ES-I3 (cell line): ENCODE measurements around the gene METTL26.

Experiments used
- H3K36me3 ChIP-seq: 2 replicates; pipeline ENCODE4 v1.6.1; 2013; ENCODE audit warnings: mild to moderate bottlenecking, low read length, control low read depth, moderate library complexity; ENCODE audit not compliant: insufficient read depth
- H3K4me1 ChIP-seq: 2 replicates; pipeline ENCODE4 v1.6.1; 2013; ENCODE audit warnings: mild to moderate bottlenecking, control low read depth, low read length; ENCODE audit not compliant: insufficient read depth
- H3K9ac ChIP-seq: 2 replicates; pipeline ENCODE4 v1.6.1; 2013; ENCODE audit warnings: low read depth, mild to moderate bottlenecking, low read length, moderate library complexity
- H3K9me3 ChIP-seq: 2 replicates; pipeline ENCODE4 v1.6.1; 2013; ENCODE audit warnings: mild to moderate bottlenecking, low read length, moderate library complexity; ENCODE audit not compliant: control insufficient read depth, insufficient read depth

Gene METTL26

GRCh38 chr16:620700-621525 lies 15.2 kb downstream of the METTL26 start:
- peaks cover 11% of the 10 kb centered on the region; the same call in 1 of the 2 replicates for H3K4me1 ChIP-seq
- no peaks in the 10 kb centered on the region for H3K9me3 ChIP-seq
- H3K36me3 ChIP-seq, result no peaks in the 10 kb centered on the region
- H3K9ac ChIP-seq, result no peak overlapping the region

GRCh38 chr16:619476-620100 lies 16.5 kb downstream of the METTL26 start:
- H3K4me1 ChIP-seq, result peaks cover 11% of the 10 kb centered on the region; the same call in 1 of the 2 replicates
- no peaks in the 10 kb centered on the region for H3K36me3 ChIP-seq
- no peaks in the 10 kb centered on the region for H3K9me3 ChIP-seq

GRCh38 chr16:617855-618254 lies 18.2 kb downstream of the METTL26 start:
- Histone ChIP-seq H3K9me3 (no peaks in the 10 kb centered on the region), H3K4me1 (peaks cover 7% of the 10 kb centered on the region; the same call in 1 of the 2 replicates), H3K9ac (no peak overlapping the region), H3K36me3 (no peaks in the 10 kb centered on the region)

More at GRCh38 chr16:619476-620100, 16.5 kb downstream of the METTL26 start:
- H3K9ac ChIP-seq, result no peak overlapping the region

GRCh38 chr16:616733-617586 lies 19.1 kb downstream of the METTL26 start:
- Histone ChIP-seq H3K36me3 (no peaks in the 10 kb centered on the region), H3K4me1 (peaks cover 4% of the 10 kb centered on the region; the same call in 1 of the 2 replicates), H3K9ac (no peak overlapping the region), H3K9me3 (no peaks in the 10 kb centered on the region)

- H3K4me1 ChIP-seq, result 0 out of 2 replicates have a peak, but pooled peaks cover 3% of the 10 kb centered on the region
Measured at GRCh38 chr16:615122-615521, 21.0 kb downstream of the METTL26 start.

GRCh38 chr16:610513-611381 lies 25.4 kb downstream of the METTL26 start:
- Histone ChIP-seq H3K4me1 (0 out of 2 replicates have a peak, but pooled peaks cover 3% of the 10 kb centered on the region), H3K9ac (no peak overlapping the region), H3K36me3 (no peaks in the 10 kb centered on the region), H3K9me3 (no peaks in the 10 kb centered on the region)

More at GRCh38 chr16:615122-615521, 21.0 kb downstream of the METTL26 start:
- Histone ChIP-seq H3K9ac (no peak overlapping the region), H3K9me3 (no peaks in the 10 kb centered on the region), H3K36me3 (no peaks in the 10 kb centered on the region)

- Histone ChIP-seq H3K4me1 (0 out of 2 replicates have a peak, but pooled peaks cover 3% of the 10 kb centered on the region), H3K36me3 (no peaks in the 10 kb centered on the region), H3K9me3 (no peaks in the 10 kb centered on the region; the same call in 1 of the 2 replicates), H3K9ac (no peak overlapping the region)
Measured at GRCh38 chr16:609984-610383, 26.1 kb downstream of the METTL26 start.

GRCh38 chr16:609316-609715 lies 26.8 kb downstream of the METTL26 start:
- no peaks in the 10 kb centered on the region for H3K36me3 ChIP-seq
- H3K9ac ChIP-seq, result no peak overlapping the region
- 0 out of 2 replicates have a peak, but pooled peaks cover 3% of the 10 kb centered on the region for H3K4me1 ChIP-seq
- H3K9me3 ChIP-seq, result no peaks in the 10 kb centered on the region; the same call in 1 of the 2 replicates

GRCh38 chr16:608019-608418 lies 28.1 kb downstream of the METTL26 start:
- H3K9me3 ChIP-seq, result no peaks in the 10 kb centered on the region; the same call in 1 of the 2 replicates
- H3K4me1 ChIP-seq, result 0 out of 2 replicates have a peak, but pooled peaks cover 3% of the 10 kb centered on the region
- H3K36me3 ChIP-seq, result no peaks in the 10 kb centered on the region
- H3K9ac ChIP-seq, result no peak overlapping the region

GRCh38 chr16:606656-607307 lies 29.3 kb downstream of the METTL26 start:
- Histone ChIP-seq H3K9ac (no peak overlapping the region), H3K36me3 (no peaks in the 10 kb centered on the region), H3K9me3 (no peaks in the 10 kb centered on the region; the same call in 1 of the 2 replicates), H3K4me1 (0 out of 2 replicates have a peak, but pooled peaks cover 3% of the 10 kb centered on the region)

GRCh38 chr16:603933-604332 lies 32.2 kb downstream of the METTL26 start:
- no peak overlapping the region for H3K9ac ChIP-seq
- no peaks in the 10 kb centered on the region; the same call in 1 of the 2 replicates for H3K9me3 ChIP-seq
- H3K4me1 ChIP-seq, result no peaks in the 10 kb centered on the region
- H3K36me3 ChIP-seq, result no peaks in the 10 kb centered on the region

GRCh38 chr16:600781-601180 lies 35.3 kb downstream of the METTL26 start:
- H3K9ac ChIP-seq, result no peak overlapping the region
- no peaks in the 10 kb centered on the region; the same call in 1 of the 2 replicates for H3K9me3 ChIP-seq
- H3K36me3 ChIP-seq, result no peaks in the 10 kb centered on the region
- no peaks in the 10 kb centered on the region for H3K4me1 ChIP-seq
